Astrocyte of the hippocampus (primary cell): Measurements from ENCODE around the gene PLD4.
"Not testable (repeated sequence)": the region's sequence is repeated elsewhere in the genome, so short reads cannot be mapped to it uniquely, and the experiment has no call there.

Experiments used
- DNase-seq: peaks from one replicate; pipeline ENCODE4 v3.0.0; 2011; ENCODE audit warnings: low read depth, low spot score

The PLD4 gene

GRCh38 chr14:104941508-104942365, 17.1 kb downstream of the PLD4 start:
- DNase-seq = no peak

GRCh38 chr14:104942586-104942985, 17.9 kb downstream of the PLD4 start:
- DNase-seq = no peak

- not testable (repeated sequence) for DNase-seq
These were observed 18.7 kb downstream of the PLD4 start for GRCh38 chr14:104943216-104944015.

- DNase-seq = not testable (repeated sequence)
These were observed 19.3 kb downstream of the PLD4 start for GRCh38 chr14:104944016-104944308.

- not testable (repeated sequence) for DNase-seq
These were observed 19.9 kb downstream of the PLD4 start for GRCh38 chr14:104944436-104945205.

GRCh38 chr14:104945266-104945665, 20.6 kb downstream of the PLD4 start:
- DNase-seq = not testable (repeated sequence)

GRCh38 chr14:104945986-104946965, 21.6 kb downstream of the PLD4 start:
- DNase-seq = not testable (repeated sequence)

- DNase-seq = not testable (repeated sequence)
These were observed 22.5 kb downstream of the PLD4 start for GRCh38 chr14:104947201-104947600.

GRCh38 chr14:104947881-104948735, 23.4 kb downstream of the PLD4 start:
- DNase-seq = not testable (repeated sequence)

GRCh38 chr14:104948736-104949031, 24.0 kb downstream of the PLD4 start:
- no peak for DNase-seq

- DNase-seq = not testable (repeated sequence)
These were observed 24.8 kb downstream of the PLD4 start for GRCh38 chr14:104949406-104949955.

GRCh38 chr14:104950021-104950420, 25.3 kb downstream of the PLD4 start:
- DNase-seq = no peak

GRCh38 chr14:104950701-104951100, 26.0 kb downstream of the PLD4 start:
- not testable (repeated sequence) for DNase-seq

- DNase-seq = not testable (repeated sequence)
These were observed 27.4 kb downstream of the PLD4 start for GRCh38 chr14:104951863-104952657.

GRCh38 chr14:104953097-104953496, 28.4 kb downstream of the PLD4 start:
- no peak for DNase-seq

- no peak for DNase-seq
These were observed 29.4 kb downstream of the PLD4 start for GRCh38 chr14:104953896-104954656.

- DNase-seq = no peak
These were observed 30.2 kb downstream of the PLD4 start for GRCh38 chr14:104954746-104955395.

- DNase-seq = no peak
These were observed 30.7 kb downstream of the PLD4 start for GRCh38 chr14:104955396-104955770.
